Measurements from ENCODE around the gene VSIR.
A peak's percentile ranks its signal among the peaks of the same experiment; 100 is the strongest.

The VSIR gene

DNA sequence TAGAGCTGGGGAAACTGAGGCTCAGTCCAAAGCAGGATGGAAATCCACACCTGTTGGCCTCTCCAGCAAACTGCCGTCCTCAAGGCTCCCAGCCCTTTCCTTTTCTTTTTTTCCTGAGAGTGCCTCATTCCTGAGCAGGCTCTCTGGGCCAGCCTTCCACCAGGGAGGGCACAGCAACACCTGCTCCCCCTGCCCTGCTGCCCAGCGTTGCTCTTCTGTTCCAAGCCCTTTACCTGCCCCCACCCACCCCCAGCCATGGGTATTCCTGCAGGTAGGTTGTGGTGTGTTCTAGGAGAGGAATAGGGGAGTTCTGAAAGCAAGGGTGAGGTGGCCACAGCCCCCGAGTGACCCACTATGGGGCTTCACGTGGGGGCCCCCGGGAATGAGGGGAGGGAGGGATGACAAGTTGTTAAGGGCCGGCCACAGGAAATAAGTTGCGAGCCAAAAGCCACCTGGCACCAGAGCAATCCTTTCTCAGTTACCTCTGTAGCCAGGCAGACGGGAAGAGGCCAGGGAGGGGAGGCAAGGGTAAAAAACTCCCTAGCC lies 19.3 kb downstream of the VSIR start:
- Mint-ChIP-seq H3K36me3 (ENCODE audit: low read depth) (peaks cover 55% of the 10 kb centered on the region), H3K27ac (peak overlapping the region; percentile 59)

DNA sequence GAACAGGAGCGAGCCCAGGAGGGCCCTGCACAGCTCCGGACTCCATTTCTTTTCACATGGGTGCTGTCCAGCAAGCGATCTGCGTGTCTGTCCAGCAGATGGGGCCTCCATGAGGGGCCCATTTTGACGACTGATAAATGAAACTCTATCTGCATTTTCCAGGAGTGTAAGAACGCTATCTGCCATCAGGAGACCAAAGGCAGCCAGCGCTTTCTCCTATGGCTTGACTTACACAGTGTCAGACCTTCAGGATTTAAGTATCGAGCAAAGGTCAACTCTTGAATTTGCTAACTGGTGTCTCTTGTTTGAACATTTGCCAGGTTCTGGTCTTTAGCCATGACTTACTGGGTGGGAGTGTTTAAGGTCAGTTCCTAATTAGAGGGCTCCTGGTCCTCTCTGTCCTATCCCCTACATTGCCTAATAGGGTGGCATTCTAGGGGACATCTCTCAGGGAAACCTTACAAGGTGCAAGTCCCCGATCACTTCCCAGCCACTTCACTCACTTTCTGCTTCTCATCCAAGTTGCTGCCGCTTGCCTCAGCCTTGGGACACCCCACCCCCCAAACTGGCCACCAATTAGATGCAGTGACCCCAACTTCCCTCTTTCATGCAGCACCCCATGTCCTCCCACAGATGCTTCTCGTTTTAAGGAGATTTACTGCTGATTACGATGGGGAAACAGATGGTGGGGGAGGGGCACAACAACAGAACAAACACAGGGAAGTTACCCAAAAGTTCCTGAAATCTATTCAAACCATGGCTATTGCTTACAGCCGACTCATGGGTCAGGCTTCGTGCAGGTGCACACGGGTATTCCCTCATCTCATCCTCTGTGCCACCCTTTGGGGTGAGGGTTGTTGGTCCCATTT lies 20.0 kb downstream of the VSIR start:
- H3K9me3 Mint-ChIP-seq: no peaks in the 10 kb centered on the region
- peaks cover 58% of the 10 kb centered on the region for H3K36me3 Mint-ChIP-seq (ENCODE audit: low read depth)
- peaks cover 84% of the 10 kb centered on the region for H3K4me1 Mint-ChIP-seq (ENCODE audit: low read depth)
- H3K27me3 Mint-ChIP-seq (ENCODE audit: low read depth): no peaks in the 10 kb centered on the region
- H3K4me3 Mint-ChIP-seq: no peak overlapping the region
- H3K27ac Mint-ChIP-seq: peak overlapping the region; percentile 85

More for the DNA sequence above, 19.3 kb downstream of the VSIR start:
- Mint-ChIP-seq H3K4me3 (no peak overlapping the region), H3K27me3 (ENCODE audit: low read depth) (no peaks in the 10 kb centered on the region), H3K9me3 (no peaks in the 10 kb centered on the region), H3K4me1 (ENCODE audit: low read depth) (peaks cover 80% of the 10 kb centered on the region)

GRCh38 chr10:71752391-71753090 lies 20.8 kb downstream of the VSIR start:
- Mint-ChIP-seq H3K27me3 (ENCODE audit: low read depth) (no peaks in the 10 kb centered on the region), H3K4me3 (peak overlapping the region; percentile 31), H3K27ac (peak overlapping the region; percentile 85), H3K36me3 (ENCODE audit: low read depth) (peaks cover 57% of the 10 kb centered on the region), H3K9me3 (no peaks in the 10 kb centered on the region), H3K4me1 (ENCODE audit: low read depth) (peaks cover 83% of the 10 kb centered on the region)

DNA sequence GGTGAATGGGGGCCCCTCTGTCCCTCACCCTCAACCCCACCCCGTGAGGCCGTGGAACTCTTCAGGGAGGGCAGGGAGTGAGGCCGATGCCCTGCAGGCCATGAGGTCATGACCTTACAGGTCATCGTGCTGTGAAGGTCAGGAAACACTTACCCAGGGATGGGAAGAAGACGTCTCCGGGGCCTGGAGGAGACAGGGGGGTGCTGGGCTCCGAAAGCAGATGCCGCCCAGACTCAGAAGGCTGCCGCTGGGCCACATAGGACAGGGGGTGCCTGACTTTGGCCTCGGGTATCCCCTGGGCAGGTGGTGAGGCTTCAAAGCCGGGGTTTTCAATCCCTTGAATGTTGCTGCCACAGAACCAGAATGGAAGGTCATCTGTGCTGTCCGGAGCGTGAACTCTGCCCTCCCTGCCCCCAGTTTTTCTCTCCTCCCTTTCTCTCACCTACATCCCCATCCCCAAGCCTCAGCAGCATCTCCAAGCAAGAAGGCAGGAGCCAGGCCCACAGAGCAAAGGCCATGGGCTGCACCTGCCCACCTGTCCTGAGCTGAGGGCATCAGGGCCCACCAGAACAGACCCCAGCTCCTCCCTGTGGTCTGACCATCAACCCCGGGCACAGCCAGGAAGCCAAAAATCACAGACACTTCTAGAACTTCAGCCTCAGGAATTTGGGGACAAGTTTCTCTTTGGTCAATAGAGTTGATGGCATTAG lies 21.6 kb downstream of the VSIR start:
- peak overlapping the region; percentile 85 for H3K27ac Mint-ChIP-seq
- peak overlapping the region; percentile 21 for H3K4me3 Mint-ChIP-seq
- peaks cover 83% of the 10 kb centered on the region for H3K4me1 Mint-ChIP-seq (ENCODE audit: low read depth)
- no peaks in the 10 kb centered on the region for H3K27me3 Mint-ChIP-seq (ENCODE audit: low read depth)
- H3K36me3 Mint-ChIP-seq (ENCODE audit: low read depth): peaks cover 58% of the 10 kb centered on the region
- no peaks in the 10 kb centered on the region for H3K9me3 Mint-ChIP-seq

DNA sequence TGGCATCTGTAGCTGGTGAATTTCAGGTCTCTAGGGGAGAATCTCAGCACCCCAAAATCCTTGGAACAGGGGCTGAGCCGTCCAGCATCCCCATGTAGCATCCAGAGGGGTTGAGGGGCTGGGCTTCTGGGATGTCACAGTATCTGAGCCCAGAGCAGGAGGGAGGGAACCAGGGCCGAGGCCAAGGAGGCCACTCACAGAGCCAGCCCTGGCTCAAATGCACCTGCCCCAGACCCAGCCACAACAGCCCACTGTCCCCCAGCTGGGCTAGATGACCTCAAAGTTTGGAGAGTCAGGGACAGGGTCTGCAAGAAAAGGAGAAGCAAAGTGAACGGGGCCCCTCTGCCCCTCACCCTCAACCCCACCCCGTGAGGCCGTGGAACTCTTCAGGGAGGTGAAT lies 22.3 kb downstream of the VSIR start:
- Mint-ChIP-seq H3K27ac (peak overlapping the region; percentile 97), H3K27me3 (ENCODE audit: low read depth) (no peaks in the 10 kb centered on the region), H3K9me3 (no peaks in the 10 kb centered on the region), H3K4me3 (no peak overlapping the region), H3K36me3 (ENCODE audit: low read depth) (peaks cover 51% of the 10 kb centered on the region), H3K4me1 (ENCODE audit: low read depth) (peaks cover 83% of the 10 kb centered on the region)

- H3K4me1 Mint-ChIP-seq (ENCODE audit: low read depth): peaks cover 89% of the 10 kb centered on the region
- peaks cover 53% of the 10 kb centered on the region for H3K36me3 Mint-ChIP-seq (ENCODE audit: low read depth)
- no peaks in the 10 kb centered on the region for H3K27me3 Mint-ChIP-seq (ENCODE audit: low read depth)
- H3K4me3 Mint-ChIP-seq: peak overlapping the region; percentile 57
- H3K27ac Mint-ChIP-seq: peak overlapping the region; percentile 97
- H3K9me3 Mint-ChIP-seq: no peaks in the 10 kb centered on the region
Measured at GRCh38 chr10:71750124-71750841, 23.0 kb downstream of the VSIR start.

DNA sequence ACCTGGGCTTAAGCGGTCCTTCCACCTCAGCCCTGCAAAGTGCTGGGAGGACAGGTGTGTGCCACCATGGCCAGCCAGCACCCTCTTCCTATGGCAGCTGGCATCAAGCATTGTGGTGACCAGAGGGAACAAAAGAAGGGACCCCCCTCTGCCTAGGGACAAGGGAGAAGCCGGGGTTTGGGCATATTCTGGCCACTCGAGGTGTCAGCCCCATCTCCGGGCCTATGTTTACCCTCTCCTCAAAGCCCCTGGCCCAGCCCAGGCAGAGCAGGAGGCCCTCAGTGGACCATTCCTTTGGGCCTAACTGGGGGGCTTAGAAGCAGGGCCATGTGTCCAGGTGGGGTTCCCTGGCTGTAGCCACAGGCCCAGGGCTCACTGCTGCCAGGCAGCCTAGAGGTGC lies 23.9 kb downstream of the VSIR start:
- peak overlapping the region; percentile 66 for H3K4me3 Mint-ChIP-seq
- H3K27me3 Mint-ChIP-seq (ENCODE audit: low read depth): no peaks in the 10 kb centered on the region
- H3K36me3 Mint-ChIP-seq (ENCODE audit: low read depth): peaks cover 49% of the 10 kb centered on the region
- H3K27ac Mint-ChIP-seq: peak overlapping the region; percentile 97
- no peaks in the 10 kb centered on the region for H3K9me3 Mint-ChIP-seq
- peaks cover 91% of the 10 kb centered on the region for H3K4me1 Mint-ChIP-seq (ENCODE audit: low read depth)

DNA sequence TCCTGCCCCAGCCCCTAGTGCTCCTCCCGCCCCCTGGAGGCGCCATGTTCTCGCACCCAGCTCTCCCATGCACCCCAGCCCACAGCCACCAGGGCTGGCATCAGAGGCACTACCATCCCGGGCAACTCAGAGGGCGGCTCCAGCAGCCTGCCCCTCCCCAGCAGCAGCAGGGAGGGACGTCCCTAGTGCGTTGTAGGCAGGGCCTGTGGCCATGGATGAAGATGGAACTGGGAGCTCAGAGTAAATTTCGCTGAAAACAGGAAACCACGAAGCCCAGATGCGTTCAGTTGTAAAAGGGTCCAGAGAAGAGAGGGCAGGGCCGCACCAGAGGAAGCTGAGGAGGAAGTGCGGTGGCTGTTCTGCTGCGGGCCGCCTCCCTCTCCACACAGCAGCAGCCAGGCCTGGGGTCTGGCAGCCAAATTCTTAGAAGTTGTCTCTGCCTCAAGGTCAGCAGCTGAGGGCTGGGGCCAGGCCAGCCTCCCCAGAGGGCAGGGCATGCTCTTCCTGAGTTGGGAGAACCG lies 24.6 kb downstream of the VSIR start:
- H3K36me3 Mint-ChIP-seq (ENCODE audit: low read depth): peaks cover 49% of the 10 kb centered on the region
- peak overlapping the region; percentile 97 for H3K27ac Mint-ChIP-seq
- no peaks in the 10 kb centered on the region for H3K27me3 Mint-ChIP-seq (ENCODE audit: low read depth)
- peaks cover 87% of the 10 kb centered on the region for H3K4me1 Mint-ChIP-seq (ENCODE audit: low read depth)
- H3K4me3 Mint-ChIP-seq: peak overlapping the region; percentile 66
- H3K9me3 Mint-ChIP-seq: no peaks in the 10 kb centered on the region

- peaks cover 42% of the 10 kb centered on the region for H3K36me3 Mint-ChIP-seq (ENCODE audit: low read depth)
- H3K27ac Mint-ChIP-seq: peak overlapping the region; percentile 97
- H3K4me3 Mint-ChIP-seq: peak overlapping the region; percentile 66
- H3K9me3 Mint-ChIP-seq: peaks cover under 1% of the 10 kb centered on the region
- no peaks in the 10 kb centered on the region for H3K27me3 Mint-ChIP-seq (ENCODE audit: low read depth)
- peaks cover 87% of the 10 kb centered on the region for H3K4me1 Mint-ChIP-seq (ENCODE audit: low read depth)
Measured at GRCh38 chr10:71747551-71748523, 25.5 kb downstream of the VSIR start.

GRCh38 chr10:71747039-71747531 lies 26.2 kb downstream of the VSIR start:
- Mint-ChIP-seq H3K27ac (peak overlapping the region; percentile 97), H3K4me1 (ENCODE audit: low read depth) (peaks cover 87% of the 10 kb centered on the region), H3K36me3 (ENCODE audit: low read depth) (peaks cover 39% of the 10 kb centered on the region), H3K9me3 (peaks cover 6% of the 10 kb centered on the region), H3K4me3 (peak overlapping the region; percentile 12), H3K27me3 (ENCODE audit: low read depth) (no peaks in the 10 kb centered on the region)

GRCh38 chr10:71746344-71747037 lies 26.8 kb downstream of the VSIR start:
- peak overlapping the region; percentile 97 for H3K27ac Mint-ChIP-seq
- H3K9me3 Mint-ChIP-seq: peaks cover 6% of the 10 kb centered on the region
- H3K4me1 Mint-ChIP-seq (ENCODE audit: low read depth): peaks cover 87% of the 10 kb centered on the region
- no peaks in the 10 kb centered on the region for H3K27me3 Mint-ChIP-seq (ENCODE audit: low read depth)
- H3K4me3 Mint-ChIP-seq: no peak overlapping the region
- H3K36me3 Mint-ChIP-seq (ENCODE audit: low read depth): peaks cover 35% of the 10 kb centered on the region

- Mint-ChIP-seq H3K27me3 (ENCODE audit: low read depth) (no peaks in the 10 kb centered on the region), H3K9me3 (peaks cover 6% of the 10 kb centered on the region), H3K27ac (peak overlapping the region; percentile 97), H3K4me1 (ENCODE audit: low read depth) (peaks cover 92% of the 10 kb centered on the region), H3K4me3 (peak overlapping the region; percentile 25), H3K36me3 (ENCODE audit: low read depth) (peaks cover 31% of the 10 kb centered on the region)
Measured at GRCh38 chr10:71745664-71746250, 27.6 kb downstream of the VSIR start.

All from T-helper 1 cell treated with Interleukin-12 subunit alpha and Interleukin-12 subunit beta and Interleukin-4 antibody, amounts not matched to agents 30 μg/mL and 1 μg/mL, for 36 hours (primary cell).